Renal cortex interstitium (tissue), 3 donors: ENCODE data around the gene TEX55. TPM values are rescaled to one million over a fixed set of nuclear protein-coding genes. Genes with fewer than 3 reads are reported as not detected.

Experiments
- polyA plus RNA-seq, 3 donors: library from polyadenylated mRNA; unstranded; fragments of 120-200 nt; gene quantifications; one replicate each; pipeline ENCODE4 v1.2.1, GENCODE V29; 2013; ENCODE audit not compliant: insufficient read length in 3 of 3

TEX55 gene
- polyA plus RNA-seq, 3 donors = not detected

Other genes with a start within 250 kb of the TEX55 start
- 1 to 10 TPM; 4.0 to 5.2 (median 4.4) TPM for gene IGSF11, start 111.3 kb upstream of the TEX55 start, polyA plus RNA-seq
- gene UPK1B, start 27.4 kb downstream of the TEX55 start, polyA plus RNA-seq = 10 to 100 TPM in 1 of 3 donors, 1 to 10 TPM in 2; 3.5 to 11.5 (median 9.1) TPM
- gene B4GALT4, start 94.7 kb downstream of the TEX55 start, polyA plus RNA-seq = 10 to 100 TPM; 30.1 to 33.0 (median 32.1) TPM
- gene ARHGAP31, start 148.2 kb downstream of the TEX55 start, polyA plus RNA-seq = 10 to 100 TPM; 10.6 to 14.4 (median 14.2) TPM